ENCODE measurements around the gene NFIB.

Gene NFIB

DNA sequence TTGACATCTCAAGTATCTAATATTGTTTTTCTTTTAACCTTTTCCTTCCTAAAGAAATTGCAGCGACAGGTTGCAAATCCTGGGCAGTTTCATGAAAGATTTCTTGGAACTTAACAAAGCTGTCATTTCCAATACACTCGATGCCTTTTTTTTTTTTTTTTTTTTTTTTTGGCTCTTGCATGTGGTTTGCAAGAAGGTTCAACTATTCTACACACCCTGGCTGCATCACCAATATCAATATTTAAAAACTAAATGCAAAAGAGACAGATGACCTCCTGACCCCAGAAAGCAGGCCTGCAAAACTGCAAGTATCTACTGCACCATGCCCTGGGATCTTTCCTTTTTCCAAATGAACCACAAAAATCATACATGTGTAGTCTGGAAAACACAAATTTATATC lies 4.4 kb upstream of the NFIB start:
- no peak for DNase-seq

DNA sequence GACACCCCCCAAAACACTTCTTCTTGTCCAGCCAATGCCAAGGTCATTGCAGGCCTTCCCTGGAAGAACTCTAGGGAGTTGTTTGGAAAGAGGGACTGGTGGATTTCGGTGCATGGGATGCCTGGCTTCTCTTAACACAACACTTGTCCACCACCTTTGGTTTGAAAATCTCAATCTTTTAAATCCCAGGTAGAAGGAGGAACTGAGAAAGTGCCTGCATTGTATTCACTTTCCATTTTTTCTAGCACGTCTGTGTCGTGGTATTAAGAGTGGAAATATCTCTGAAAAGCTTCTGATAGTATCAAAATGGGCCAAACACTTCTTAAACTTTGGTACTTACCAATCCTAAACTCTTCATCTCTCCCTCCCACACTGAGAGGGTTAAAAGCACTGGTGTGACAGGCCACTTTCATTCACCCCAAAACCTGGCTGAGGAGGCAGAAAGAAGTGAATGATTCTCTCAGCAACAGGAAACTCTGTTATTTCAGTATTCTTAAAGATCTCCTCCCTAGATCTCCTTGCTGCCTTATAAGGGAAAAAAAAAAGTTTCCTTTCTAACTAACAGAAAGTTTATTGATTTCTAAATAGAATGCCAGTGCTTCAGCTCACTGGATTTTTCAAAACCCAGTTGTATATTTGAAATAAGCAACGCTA lies 3.9 kb upstream of the NFIB start:
- DNase-seq = no peak

DNA sequence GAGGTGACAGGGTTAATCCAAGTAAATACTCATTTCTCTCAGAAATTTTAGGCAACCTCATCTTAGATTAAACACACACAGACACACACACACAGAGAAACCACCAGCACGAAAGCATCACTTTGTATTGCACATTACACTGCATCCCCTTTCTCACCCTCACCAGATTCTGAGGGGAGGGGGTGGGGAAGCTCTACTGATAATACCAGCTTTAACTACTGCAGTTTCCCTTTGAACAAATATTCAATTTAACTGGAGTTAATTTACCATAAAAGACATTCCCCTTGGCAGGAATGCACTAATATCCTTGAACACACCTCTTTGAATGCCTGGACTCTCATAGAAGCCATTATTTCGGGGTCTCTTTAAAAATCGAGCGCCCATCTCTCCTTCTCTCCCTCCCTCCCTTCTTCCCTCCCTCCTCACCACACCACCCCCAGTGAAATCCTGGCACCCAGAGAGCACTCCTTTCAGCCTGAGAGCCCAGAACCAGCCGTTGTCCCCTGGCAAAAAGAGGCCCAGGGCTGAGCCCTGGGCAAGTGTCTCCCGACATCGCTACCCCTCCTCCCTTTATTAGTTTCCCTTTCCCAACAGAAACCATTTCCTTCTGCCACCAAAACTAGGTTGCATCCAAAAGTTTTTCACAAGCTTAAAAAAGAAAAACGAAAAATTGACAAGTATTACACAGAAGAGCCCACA lies 2.8 kb upstream of the NFIB start:
- DNase-seq = no peak

DNA sequence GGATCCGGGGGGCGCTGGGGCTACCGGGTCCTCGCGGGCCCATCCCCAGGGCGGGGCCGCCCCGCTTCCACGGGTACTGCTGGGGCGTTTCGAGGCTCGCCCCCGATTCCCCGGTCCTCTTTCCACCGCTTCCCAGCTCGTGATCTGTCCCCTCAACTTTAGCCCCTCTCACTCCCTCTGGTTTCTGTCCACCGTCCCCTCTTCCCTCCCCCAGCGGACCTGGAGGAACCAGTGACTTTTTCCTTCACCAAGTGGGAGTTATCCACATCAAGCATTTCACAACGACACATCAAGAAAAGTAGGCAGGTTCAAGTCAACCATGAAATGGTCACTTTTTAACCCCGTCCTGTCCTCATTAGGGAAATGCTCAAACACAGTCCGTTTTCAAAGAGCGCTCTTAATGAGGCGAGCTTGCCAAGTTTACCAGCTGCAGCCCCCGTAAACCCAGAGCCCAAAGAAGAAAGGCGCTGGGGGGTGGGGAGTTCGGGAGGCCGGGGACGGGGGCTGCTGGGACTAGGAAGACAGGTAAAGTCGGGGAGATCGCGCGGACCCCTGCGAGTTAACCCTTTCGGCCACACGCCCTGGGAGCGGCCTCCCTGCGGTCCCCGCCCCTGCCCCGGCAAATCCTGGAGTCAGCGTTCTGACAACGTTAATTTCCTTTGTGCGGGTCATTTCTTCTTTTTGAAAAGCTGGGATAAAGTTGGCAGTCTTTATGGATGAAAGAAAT lies 2.1 kb upstream of the NFIB start:
- no peak for DNase-seq

DNA sequence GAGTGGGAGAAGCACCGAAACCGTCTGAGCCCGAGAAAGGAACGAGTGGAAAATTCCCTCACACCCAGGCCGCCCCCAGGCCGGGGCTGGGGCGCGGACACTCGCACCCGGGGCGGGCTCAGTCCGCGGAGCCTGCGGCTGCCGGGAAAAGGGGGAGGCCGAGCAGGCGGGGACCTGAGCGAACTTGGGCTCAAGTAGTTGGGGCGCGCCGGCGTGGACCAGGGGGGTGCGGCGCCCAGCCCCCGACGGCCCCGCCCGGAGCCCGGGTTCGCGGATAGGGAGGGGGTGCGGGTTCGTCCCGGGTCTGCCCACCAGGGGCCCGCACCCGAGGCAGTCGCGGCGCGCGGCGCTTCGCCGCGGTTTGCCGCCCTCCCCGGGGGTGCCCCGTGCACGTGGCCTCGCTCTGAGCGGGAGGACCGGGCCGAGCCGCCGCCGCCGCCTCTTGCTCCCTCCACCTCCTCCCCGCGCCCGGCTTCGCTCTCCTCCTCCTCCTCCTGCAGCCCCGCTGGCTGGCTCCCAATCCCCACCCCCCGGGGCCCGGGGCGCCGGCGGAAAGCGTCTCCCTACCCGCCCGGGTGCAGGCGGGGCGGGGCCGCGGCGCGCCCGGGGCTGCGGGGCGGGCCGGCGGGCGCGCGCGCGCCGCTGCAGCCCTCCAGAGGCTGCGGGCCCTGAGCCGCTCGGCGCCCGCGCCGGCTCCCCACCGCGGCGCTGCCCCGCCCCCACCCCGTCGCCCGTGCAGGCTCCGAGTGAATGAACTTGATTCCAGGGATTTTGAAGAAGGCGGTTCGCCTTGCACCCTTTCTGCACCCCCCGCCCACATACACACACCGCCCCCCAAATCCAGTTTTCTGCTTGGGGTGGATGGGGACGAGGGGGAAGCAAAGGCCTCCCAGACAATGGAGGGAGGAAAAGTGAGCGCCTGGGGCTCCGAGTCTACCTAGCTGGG lies 1.3 kb upstream of the NFIB start:
- no peak for DNase-seq

DNA sequence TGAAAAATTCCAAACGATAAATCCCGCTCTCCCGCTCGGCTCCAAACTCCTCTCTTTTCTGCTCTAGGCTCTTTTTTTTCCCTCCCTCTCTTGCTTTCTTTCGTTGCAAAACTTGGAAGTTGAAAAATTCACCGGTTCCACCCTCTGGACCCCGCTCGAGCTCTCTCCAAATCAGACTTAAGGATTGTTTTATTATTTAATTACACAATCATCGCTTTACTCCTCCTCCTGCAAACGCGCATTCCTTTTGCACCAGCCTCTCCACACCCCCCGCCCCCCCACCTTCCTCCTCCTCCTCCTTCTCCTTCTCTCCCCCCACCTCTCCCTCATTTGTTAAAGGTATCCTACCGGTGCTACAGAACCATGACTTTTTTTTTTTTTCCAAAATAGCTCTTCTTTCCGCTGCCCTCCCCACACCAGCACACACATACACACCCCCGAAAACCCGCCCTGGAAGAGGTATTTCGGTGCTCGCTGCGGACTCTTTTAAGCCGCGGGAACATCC lies 535 bp upstream of the NFIB start:
- DNase-seq = no peak

DNA sequence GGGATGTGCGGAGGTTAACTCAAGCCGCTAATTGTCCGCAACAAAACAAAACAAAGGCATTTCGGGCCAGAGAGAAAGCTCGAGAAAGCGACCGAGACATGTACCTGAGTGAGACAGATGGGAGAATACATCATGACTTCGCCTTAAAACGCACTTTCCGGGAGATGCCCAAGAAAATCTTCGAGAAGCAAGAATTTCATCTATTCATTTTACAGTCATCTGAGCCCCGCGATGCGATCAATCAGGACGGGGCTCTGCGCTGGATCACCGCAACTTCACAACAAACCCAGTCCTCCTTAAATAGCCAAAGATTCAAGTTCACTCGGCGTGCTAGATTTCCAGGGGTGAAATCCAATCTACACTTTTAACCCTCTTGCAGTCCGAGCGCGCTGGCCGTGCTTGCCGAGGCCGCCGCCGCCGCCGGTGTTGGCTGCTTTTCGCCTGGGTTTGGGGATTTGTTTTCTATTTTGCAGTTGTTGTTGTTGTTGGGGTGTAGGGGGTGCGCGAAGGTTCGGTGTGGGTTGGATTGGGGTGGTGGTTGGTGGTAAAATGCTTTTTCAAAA lies 482 bp downstream of the NFIB start:
- no peak for DNase-seq

DNA sequence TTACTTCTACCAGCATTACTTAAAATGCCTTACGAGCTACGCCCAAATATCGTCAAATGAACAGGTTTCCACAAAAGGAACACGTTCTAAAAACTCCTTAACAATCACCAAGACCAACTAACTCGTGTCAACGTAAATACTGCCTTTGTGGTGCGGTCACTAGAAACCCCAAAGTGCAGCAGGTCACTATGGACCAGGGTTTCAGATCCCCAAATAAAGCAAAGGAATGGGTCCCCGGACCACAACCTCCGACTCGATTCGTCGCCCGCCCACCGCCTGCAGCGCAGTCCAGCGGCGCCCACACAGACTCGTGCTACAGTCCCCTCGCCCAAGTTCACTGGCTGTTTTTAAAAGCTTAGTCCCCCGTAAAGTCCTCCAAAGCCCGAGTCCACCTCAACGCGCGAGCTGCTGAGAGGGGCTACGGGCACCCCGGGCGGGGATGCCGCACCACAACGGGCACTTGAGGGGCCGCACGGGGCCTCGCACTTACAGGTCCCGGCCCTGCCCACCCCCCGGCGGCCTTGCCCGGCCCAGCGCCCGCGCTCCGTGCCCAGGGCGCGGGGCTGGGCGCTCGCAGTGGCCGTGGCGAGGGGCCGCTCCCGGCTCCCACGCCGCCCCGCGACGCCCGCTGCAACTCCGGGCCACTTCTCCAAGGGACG lies 1.1 kb downstream of the NFIB start:
- no peak for DNase-seq

DNA sequence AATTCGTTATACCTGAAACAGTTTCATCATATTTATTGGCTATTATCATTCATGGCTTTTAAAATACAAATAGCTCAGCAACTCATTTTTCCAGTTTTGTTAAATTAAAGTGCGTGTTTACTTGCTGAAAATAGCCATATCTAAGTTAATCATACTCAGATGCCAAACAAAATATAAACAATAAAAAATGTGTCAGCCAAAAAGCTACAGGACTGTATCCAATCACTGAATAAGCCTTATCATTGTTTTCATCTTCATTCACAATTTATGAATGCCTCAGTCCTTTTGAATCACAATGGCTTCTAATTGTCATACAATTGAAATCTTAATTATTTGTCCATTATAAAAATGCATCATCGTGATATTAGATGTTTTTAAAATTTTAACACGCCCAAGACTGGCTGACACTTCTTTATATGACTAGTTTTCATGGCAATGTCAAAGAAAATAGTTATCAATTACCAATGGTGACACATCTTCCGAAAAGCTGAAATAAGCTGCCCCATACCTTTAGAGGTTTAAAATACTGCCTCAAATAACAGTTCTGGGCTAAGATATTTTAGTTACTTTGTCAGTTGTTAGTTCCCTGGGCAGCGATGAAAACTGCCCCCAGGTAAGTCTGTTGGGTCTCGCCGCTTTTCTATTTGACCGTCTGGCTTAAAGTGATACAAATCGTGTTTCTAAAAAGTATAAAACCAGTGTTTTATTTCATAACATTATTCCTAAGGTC lies 1.8 kb downstream of the NFIB start:
- no peak for DNase-seq

DNA sequence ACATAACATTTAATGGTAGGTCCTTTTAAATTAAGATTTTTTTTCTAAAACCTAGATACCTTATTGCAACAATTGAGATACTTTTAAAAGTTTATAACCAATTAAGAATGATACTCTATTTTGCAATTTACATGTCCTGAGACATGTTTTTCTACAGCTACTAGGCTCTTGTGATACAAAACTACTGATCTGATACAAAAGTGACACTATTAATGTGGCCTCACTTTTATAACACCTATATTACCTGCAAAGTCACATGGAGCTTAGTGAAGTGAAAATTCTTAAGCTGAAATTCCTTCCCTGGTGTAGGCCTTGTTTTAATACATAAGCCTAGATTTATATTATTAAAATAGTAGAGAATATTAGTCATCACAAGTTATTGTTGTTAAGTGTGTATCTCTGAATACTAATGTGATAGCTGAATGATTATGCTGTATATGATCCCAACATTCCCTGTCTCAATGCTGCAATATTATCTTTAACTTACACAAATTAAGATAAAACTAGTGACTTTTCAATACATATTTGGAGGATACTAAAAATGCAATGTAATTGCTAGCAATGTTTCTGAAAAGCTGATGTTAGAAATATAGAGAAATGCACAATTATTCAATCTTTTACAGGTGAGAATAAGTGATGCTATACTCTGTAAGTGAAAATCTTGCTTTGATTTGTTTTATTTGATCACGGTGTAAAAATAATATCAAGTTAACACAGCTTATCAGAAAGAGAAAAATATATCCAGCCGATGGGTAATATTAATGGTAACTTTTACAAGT lies 2.6 kb downstream of the NFIB start:
- no peak for DNase-seq

DNA sequence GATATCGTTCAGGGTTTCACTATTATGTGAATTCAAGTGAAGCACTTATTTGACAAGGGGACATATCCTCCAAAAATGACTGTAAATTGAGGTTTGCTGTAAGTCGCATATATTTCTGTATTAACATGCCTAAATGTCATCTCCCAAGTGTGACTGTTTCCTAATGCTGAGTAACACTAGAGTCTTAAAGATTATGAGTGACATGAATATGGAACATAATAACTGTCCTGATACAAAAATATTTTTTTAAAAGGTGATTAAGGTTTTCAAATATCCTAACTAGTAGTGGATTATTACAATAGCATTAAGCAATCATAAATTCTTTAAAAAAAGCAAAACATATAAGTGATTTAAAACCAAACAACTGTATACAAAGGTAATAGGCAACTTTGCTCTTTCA lies 3.6 kb downstream of the NFIB start:
- DNase-seq = no peak

DNA sequence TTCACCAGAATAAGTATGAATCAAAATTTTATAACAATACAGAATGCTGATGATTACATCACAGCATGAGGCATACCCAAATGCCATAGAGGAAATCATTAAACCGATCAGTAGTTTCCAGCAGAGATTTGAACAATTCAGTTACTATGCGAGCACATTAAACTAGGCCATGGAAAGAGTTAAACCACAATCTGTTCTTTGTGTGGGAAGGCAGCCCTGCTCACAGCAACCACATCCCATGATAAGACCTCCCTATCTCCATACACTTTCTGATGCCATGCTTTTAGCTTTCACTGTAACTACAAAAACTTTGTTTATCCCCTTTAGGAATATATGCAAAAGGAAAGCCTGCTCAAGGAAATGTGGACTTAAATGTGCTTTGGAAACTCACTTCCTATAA lies 4.5 kb downstream of the NFIB start:
- DNase-seq = no peak

DNA sequence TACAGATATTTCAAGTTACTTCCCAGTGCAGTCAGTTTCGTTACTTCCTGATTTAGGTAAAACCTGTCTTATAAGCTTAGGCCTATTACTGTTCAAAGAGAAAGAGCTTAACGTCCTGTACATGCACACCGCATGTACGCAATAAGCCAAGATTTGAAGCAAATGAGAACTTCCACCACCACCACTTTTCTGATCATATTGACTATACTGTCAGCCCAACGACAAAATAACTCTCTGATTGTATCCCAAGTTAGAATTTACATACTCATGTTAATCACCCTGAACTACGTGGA lies 5.1 kb downstream of the NFIB start:
- no peak for DNase-seq

DNA sequence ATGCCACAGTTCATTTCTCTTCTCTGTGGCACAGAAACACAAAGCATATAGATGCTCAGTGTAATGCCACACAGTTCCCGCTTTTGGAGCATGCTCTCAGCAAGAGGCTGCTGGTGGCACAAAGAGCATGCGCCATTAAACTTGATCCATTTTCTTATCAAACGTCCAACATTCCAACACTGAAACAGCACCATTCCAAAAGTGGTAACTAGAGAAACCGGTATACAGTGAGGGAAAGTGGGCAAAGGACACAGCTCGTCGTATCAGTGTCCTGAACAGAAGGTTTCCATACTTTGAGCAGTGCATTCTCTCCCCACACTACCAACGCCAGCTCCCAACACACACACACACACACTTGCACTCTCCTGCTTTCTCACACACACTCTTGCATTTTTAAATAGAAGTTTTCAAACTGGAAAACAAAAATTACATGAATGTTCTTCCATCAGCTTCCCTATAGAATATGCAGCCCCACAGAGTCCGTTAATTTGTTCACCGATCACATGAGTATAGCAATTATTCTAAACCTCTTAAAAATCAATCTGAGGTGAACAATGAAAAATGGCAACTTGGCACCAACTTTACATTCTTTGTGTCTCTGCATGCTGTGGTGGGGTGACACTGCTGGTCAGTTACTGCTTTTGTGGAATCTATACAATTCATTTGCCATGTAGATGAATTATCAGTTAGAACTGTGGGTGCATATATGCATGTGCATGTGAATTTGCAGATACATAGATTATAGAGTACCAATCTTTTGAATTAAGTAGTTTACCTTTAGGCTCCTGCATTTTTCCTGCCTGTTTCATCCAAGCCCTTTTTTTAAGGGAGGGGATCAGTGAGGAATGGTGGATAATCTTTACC lies 5.7 kb downstream of the NFIB start:
- DNase-seq = no peak

DNA sequence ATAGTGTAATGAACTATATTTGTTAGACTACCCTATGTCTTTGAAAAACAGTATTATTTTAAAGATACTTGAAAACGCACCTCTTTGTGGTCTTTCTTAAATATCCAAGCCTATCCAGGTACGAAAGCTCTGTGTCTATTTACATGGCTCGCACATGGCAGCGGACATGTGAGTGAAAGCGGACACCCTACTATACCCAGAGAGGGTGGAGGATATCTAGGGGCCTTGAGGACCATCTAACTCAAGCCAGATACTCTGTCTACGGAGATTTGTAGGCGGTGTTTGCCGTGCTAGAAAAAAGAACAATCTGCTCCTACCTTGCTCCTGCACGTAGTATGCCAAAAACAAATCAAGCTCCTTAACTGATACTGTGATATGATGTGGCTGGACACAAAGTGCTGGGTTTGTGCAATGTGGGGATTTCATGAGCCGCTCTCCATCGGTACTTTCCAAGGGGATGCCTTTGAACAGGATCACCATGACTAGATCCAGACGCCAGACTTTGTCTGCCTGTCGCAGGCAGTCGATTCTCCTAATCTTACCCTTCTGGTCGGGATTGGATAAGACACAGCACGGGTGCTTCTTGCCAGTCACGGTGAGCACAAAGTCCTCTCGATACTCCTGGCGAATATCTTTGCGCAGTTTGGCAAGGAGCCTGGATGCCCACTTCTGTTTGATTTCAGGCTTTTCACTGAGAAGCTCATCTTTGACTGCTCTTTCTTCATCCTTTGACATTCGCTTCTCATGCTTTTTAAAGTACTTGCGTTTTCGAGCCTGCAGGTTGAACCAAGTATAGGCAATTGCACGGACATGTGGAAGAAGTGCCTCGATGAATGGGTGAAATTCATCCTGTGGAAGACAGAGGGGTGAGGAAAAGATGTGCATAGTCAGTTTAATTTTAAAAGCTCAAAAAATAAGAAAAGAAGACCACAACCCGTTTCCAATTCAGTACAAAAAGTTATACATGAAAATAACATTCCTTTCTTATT lies 7.0 kb downstream of the NFIB start:
- no peak for DNase-seq

DNA sequence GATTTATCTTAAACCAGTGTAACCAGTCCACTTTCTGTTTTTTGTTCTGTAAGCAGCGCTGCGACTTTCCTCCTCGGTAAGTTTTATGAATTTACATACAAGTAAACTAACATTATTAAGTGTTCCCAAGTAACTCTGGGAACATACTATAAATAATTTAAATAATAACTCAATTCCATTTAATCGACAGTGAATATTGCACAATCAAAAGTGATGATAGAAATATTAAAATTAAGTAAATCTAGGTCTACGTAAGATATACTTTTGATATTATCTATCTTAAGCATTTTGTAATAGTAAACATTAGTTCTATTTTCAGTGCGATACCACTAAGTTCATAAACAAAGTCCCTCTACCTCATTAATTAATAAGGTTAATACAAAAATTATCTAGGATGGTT lies 7.8 kb downstream of the NFIB start:
- no peak for DNase-seq

DNA sequence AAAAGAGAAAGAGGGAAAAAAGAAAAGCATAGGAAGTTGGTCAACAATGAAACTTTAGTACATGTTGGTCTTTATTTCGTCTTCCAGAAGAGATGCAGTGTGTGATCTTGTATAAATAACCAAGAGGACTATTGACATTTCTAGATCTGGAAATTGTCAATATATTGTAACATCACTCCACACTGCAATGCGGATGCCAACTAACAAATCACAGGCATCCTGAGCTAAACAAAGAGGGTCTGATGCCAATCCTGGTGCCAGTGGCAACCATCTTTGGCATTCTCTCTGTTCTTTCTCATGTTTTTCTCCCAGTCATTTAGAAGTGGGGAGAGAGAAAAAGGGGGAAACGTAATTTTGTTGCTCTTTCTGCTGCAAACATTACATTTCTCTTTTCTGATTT lies 9.7 kb downstream of the NFIB start:
- no peak for DNase-seq

DNA sequence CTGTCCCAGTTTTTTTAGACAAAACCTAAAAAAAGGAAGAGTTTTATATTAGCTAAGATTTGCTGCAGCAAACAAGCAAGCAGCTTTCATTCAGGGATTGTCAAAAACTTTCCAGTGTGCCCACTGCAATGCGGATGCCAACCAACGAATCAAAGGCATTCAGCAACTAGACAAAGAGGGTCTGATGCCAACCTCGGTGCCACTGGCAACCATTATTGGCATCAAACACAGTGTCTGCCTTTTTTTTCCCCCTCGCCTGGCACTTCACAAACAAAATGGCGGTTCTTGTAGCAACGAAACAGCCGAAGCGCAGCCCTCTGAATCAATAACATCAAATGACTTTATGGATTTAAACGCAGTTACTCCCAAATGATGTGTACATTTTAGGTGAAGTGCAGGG lies 10.4 kb downstream of the NFIB start:
- no peak for DNase-seq

Data from activated CD4-positive, alpha-beta T cell treated with anti-CD3 and anti-CD28 coated beads, Interleukin-2, amount 50 U/mL, for 4 hours (primary cell).